ENCODE measurements around the gene HIVEP1.

HIVEP1 gene

DNA sequence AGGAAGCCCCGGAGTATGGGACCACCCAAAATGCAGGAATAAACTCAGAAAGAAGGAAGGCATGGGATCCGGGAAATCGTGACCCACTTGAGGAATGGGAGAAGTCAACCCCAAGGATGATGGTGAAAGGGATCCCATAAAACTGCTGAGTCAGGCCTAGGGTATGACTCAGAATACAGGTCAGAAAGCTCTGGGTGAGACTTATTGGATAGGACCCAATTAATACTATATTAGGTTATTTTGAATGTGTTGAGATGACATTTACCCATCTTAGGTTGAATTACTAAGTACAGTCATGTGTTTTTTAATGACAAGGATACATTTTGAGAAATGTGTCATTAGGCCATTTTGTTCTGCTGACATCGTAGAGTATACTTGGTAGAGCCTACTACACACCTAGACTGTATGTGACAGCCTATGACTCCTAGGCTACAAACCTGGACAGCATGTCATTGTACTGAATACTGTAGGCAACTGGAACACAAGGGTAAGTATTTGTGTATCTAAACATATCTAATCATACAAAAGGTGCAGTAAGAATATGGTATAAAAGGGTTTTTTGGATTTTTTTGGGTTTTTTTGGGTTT, 17.1 kb upstream of the HIVEP1 start:
- no peak for DNase-seq

DNA sequence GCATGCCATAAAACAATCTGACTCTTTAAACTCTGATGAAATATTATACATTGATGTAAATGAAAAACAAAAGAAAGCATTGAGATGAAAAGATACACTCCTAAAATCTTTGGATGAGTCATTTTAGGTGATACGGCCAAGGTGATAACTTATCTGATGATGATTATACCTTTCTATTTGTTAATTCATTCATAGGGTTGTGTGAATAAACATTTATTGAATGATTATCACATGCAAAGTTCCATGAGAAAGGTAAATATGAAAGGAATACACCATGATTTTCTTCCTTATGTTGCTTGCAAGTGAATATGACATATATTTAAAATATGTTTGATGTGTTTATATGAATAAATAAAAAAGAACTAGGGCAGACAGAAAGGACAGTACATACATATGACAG, 15.4 kb upstream of the HIVEP1 start:
- no peak for DNase-seq

DNA sequence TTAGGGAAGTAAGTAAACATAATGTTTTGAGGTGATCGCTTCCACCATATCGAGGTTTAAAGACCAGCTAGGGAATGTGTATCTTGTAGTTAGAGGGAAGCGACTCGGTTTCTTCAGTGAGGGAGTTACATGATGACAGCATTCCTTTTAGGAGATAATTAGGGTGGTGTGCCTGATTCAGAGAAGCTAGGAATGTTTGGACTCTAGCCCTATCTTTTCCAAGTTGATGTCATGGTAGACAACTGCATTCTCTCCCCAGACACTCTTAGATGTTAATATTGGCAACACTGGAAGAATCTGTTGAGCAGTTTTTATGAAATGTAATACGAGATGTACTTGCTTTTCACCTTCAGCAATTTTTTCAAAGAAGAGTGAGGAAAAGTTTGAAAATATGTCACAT, 12.9 kb upstream of the HIVEP1 start:
- no peak for DNase-seq

DNA sequence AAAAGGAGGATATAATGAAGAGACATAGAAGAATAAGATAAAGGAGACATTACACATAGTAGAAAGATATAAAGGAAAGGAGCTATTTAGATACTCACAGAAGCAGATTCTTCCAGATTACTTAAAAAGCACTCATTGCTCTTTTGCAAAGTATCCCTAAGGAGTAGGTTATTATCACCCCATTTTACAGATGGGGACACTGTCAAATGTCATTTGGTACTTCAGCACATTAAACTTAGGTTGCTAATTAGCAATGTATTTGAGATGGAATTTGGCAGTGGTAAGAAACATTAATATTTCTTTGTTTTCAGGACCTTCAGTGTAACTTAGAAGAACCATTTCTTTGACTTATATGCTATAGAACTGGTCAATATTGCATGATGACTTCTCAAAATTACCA, 11.9 kb upstream of the HIVEP1 start:
- no peak for DNase-seq

- DNase-seq: no peak
Measured at GRCh38 chr6:12001004-12001705, 11.0 kb upstream of the HIVEP1 start.

- no peak for DNase-seq
Measured at GRCh38 chr6:12001706-12002435, 10.2 kb upstream of the HIVEP1 start.

DNA sequence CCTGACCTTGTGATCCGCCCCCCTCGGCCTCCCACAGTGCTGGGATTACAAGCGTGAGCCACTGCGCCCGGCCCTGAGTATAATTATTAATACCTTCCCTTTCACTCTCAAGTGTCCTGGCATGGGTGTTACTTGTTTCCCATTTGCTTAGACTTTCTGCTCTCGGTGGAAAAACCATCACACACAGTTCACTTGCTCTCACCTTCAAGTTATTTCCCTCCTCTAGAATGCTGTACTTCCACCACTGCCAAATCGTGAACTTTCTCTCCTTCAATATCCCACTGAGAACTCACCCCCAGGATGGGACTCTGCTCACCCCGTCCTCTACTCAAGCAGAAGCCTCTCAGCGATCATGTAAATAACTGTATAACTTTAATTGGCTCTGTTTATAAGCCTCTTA, 4.6 kb upstream of the HIVEP1 start:
- no peak for DNase-seq

DNA sequence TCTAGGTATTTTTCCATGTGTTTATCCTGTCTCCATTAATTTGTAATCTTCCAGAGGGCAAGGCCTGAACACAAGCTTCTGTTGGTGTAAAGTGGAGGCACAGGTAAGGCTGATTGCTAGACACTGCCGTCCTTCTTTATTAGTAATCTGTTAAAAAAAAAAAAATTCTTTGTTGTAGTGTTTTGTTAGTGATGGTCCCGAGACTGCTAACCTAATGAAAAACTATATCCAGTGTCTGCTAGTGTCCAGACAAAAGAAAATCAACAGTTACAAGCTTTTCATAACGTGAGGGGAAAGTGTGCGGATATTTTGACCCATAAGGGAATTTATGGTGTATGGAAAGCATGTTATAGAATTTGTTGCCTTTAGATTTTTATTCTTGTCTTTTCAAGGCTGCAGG, 4.2 kb upstream of the HIVEP1 start:
- DNase-seq: no peak

- peak; percentile 90 to 93 for DNase-seq
Measured at GRCh38 chr6:12008366-12009179, 3.5 kb upstream of the HIVEP1 start.

DNA sequence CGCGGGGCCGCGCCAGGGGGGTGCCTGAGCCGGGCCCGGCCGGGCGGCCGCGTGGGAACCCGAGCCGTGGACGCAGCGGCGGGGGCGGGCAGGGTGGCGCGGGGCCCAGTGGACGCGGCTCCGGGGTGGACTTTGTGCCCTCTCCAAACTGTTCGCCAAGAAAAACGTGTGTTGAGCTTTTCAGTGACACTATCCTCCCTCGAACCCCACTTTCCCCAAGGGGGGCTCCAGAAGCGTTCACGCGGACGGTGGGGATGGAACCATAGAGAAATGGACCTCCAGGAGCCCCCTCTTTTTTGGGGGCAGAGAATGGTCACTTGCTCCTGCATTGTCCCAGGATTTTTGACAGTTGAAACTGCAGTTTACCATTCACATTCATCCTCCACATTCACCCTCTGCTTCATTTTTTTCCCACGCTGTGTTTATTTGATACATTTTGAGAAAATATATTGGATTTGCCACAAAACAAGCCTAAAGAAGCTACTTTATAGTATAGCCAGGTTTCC, 2.9 kb upstream of the HIVEP1 start:
- DNase-seq: no peak

GRCh38 chr6:12009876-12010634, 2.1 kb upstream of the HIVEP1 start:
- DNase-seq: peak in 1 of 2 donors; percentile 35

DNA sequence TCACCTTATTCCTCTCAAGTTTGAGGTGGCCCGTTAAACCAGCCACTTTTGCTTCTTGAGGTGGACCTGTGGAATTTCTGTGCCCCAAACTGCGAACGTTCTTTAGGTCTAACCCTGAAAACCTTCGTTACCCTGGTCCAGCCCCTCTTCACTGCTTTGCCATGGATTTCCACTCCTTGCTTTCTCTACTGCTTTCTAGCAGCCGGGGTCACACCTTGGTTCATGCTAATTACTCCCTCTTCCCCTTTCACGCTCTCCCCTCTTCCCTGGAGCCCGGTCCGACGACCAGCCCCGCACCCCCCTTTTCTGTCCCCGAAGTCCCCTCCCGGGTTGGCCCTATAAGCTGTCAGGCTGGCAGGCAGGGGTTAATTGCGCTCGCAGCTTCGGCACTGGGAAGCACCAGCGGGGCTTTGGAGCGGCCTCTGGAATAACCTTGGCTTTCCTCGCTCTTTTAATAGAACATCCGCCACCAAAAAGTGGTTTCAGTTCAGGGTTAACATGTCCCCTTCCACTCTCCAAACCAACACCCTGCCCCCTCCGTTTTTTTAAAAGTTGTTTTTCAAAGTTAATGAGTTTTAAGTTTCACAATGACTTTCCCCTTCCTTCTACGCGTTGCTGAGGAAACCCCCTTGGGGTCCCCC, 1.4 kb upstream of the HIVEP1 start:
- no peak for DNase-seq

GRCh38 chr6:12011276-12012037, 655 bp upstream of the HIVEP1 start:
- DNase-seq: peak; percentile 98 to 99

DNA sequence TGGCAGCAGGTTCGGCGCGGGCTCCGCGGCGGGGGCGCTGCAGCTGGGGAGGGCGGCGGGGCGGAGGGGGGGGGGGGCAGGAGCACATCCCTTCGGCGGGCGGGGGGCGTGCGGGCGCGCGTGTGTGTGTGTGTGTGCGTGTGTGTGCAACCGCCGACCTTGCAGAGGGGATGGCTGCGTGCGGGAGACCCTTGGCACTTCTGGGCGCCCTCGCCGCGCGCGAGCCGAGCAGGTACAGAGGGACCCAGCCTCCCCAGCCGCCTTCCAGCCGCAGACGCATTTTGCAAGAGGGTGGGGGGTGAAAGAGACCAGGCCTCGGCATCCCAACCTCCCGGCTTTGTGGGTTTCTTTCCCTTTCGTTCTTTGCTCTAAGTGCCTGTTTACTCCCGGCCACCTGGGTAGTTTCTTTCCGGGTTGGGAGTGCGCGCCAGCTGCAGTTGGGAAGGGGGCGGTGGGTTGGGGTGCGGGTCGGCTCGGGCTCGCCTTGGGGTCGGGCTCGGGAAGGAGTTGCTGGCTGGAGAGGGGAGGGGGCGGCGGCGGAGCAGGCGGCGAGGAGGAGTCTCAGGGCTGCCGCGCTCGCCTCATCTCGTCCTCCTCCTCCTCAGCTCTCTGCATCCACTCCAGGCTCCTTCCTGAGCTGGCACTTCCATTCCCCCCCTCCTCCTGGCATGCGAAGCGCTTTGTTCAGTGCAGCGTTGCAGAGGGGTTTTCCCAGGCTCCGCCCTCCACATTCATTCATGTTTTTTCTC, 620 bp downstream of the HIVEP1 start:
- peak; percentile 85 to 86 for DNase-seq

- no peak for DNase-seq
Measured at GRCh38 chr6:12013307-12013719, 1.2 kb downstream of the HIVEP1 start.

DNA sequence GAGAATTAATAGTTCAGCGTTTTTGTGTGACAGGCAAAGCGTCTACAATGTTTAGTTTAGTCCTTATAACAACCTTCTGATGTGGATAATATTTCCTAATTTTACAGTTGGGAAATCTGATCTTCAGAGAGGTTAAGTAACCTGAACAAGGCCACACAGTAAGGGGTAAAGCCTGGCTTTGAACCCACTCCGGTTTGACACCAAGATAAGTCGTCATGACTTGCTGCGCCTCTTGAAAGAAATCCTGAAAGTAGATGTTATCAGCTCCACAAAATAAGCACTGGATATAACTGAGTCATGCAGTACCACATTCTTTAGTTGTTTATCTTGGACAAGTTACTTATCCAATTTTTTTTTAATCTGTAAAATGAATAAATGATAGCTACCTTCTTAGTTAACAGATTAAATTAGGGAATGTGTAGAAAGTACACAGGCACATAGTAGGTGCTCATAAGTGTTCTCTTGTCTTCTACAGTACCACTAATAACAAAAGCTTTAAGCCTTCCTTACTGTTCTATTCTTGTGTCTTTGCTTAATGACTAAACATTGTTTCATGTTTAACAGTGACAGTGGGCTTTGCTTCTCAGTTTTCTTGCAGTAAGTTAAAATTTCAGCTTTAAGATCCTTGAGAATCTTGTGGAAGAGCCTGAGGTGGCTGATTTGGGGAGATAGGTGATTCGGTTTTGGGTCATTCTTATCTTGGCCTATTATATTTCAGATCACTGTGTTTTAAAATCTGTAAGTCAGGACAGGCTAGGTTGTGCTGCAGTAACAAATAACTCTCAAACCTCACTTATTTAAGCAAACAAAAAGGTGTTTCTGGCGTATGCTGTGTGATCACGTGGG, 2.1 kb downstream of the HIVEP1 start:
- DNase-seq: no peak

DNA sequence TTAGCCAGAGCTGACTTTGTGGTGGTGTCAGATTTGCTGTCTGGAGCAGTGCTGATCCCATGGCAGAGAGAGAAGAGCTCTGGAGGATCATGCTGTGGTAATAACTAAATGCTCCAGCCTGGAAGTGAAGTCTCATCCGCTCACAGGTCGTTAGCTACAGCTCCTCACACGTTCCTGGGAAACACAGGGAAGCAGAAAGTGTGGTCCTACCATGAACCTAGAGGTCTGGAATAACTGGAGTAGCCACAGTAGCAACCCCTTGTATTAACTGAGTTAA, 2.7 kb downstream of the HIVEP1 start:
- no peak for DNase-seq

- peak; percentile 9 to 33 for DNase-seq
Measured at GRCh38 chr6:12017263-12017662, 5.2 kb downstream of the HIVEP1 start.

- DNase-seq: no peak
Measured at GRCh38 chr6:12017876-12018401, 5.8 kb downstream of the HIVEP1 start.
